B cell (primary cell): ENCODE measurements around the gene PNRC2.
"Not testable (repeated sequence)": the region's sequence is repeated elsewhere in the genome, so short reads cannot be mapped to it uniquely, and the experiment has no call there.

Experiments
- EZH2 ChIP-seq: IDR thresholded peaks from 2 replicates; pipeline ENCODE4 v1.6.1; 2012; ENCODE audit warnings: borderline replicate concordance, low read depth, mild to moderate bottlenecking, moderate library complexity, low read length; ENCODE audit not compliant: insufficient read depth, poor library complexity, severe bottlenecking
- TF ChIP-seq, protein P1 (sequence below): fragments of 200-600 bp; IDR thresholded peaks from one replicate; pipeline ENCODE4 v1.8.0; 2022; ENCODE audit warnings: antibody characterized with exemption, mild to moderate bottlenecking

DNA sequence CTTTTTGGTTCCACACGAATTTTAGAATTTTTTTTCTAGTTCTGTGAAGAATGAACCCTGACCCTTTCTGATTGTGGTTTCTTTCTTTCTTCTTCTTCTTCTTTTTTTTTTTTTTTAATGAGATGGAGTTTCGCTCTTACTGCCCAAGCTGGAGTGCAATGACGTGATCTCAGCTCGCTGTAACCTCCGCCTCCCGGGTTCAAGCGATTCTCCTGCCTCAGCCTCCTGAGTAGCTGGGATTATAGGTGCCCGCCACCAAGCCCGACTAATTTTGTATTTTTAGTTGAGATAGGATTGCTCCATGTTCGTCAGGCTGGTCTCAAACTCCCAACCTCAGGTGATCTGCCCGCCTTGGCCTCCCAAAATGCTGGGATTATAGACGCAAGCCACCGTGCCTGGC, 32.4 kb downstream of the PNRC2 start:
- not testable (repeated sequence) for TF ChIP-seq EZH2
- TF ChIP-seq, protein P1, sequence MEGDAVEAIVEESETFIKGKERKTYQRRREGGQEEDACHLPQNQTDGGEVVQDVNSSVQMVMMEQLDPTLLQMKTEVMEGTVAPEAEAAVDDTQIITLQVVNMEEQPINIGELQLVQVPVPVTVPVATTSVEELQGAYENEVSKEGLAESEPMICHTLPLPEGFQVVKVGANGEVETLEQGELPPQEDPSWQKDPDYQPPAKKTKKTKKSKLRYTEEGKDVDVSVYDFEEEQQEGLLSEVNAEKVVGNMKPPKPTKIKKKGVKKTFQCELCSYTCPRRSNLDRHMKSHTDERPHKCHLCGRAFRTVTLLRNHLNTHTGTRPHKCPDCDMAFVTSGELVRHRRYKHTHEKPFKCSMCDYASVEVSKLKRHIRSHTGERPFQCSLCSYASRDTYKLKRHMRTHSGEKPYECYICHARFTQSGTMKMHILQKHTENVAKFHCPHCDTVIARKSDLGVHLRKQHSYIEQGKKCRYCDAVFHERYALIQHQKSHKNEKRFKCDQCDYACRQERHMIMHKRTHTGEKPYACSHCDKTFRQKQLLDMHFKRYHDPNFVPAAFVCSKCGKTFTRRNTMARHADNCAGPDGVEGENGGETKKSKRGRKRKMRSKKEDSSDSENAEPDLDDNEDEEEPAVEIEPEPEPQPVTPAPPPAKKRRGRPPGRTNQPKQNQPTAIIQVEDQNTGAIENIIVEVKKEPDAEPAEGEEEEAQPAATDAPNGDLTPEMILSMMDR, result not testable (repeated sequence)
